ENCODE data around the gene UBASH3A.

GRCh38 chr21:42413500-42413899 is 9.8 kb downstream of the UBASH3A start:
- TF ChIP-seq CTCF (conservative IDR thresholded peaks at IDR 0.05) (no peak), ZFX (IDR thresholded peaks at IDR 0.05) (no peak)
